Left ventricle myocardium inferior (tissue), 1 donor: ENCODE results near the gene C1orf21. TPM values are rescaled to one million over a fixed set of nuclear protein-coding genes. Genes with fewer than 3 reads are reported as not detected.

Experiments used
- DNase-seq: peaks from one replicate; pipeline ENCODE4 v3.0.0-alpha.2; 2020
- H3K27ac ChIP-seq: fragments of 200-600 bp; replicated peaks from 2 replicates; pipeline ENCODE4 v1.8.0; 2021
- H3K27me3 ChIP-seq: fragments of 200-600 bp; 2 replicates; pipeline ENCODE4 v1.8.0; 2021; ENCODE audit warnings: low read depth
- H3K36me3 ChIP-seq: fragments of 200-600 bp; 2 replicates; pipeline ENCODE4 v1.8.0; 2021
- H3K4me1 ChIP-seq: fragments of 200-600 bp; 2 replicates; pipeline ENCODE4 v1.8.0; 2021
- H3K4me3 ChIP-seq: fragments of 200-600 bp; 2 replicates; pipeline ENCODE4 v1.8.0; 2021; ENCODE audit warnings: mild to moderate bottlenecking, moderate library complexity
- H3K9me3 ChIP-seq: fragments of 200-600 bp; replicated peaks from 2 replicates; pipeline ENCODE4 v1.8.0; 2021
- CTCF ChIP-seq: fragments of 200-600 bp; IDR thresholded peaks from 2 replicates; pipeline ENCODE4 v1.8.0; 2021; ENCODE audit warnings: antibody characterized with exemption, mild to moderate bottlenecking, borderline replicate concordance
- intact Hi-C: fragments of 100-400 bp; cut with micrococcal nuclease; formaldehyde crosslinking; loops from one replicate; pipeline ENCODE4 v1.11.0; 2022
- total RNA-seq: library from RNA; stranded (reverse); fragmentation: NEBNext Ultra II Directional; extraction: Animal tissue kit (Norgen Biotek cat#: 25700); gene quantifications from one replicate; pipeline ENCODE4 v1.2.1, GENCODE V29; 2021
- donor health status: DM: no; HTN: yes; CAD: no; lungs with severe emphysema.

Gene C1orf21
- total RNA-seq, 1 donor from 2014 or later: 79.9 TPM

- Histone ChIP-seq H3K27me3 (no peaks in the 10 kb centered on the region), H3K4me3 (no peak overlapping the region), H3K4me1 (peaks cover 61% of the 10 kb centered on the region), H3K36me3 (no peaks in the 10 kb centered on the region), H3K27ac (peak overlapping the region; percentile 21), H3K9me3 (no peaks in the 10 kb centered on the region)
- intact Hi-C loops: no loop called here
- DNase-seq: peak; percentile 39
- no peak for TF ChIP-seq CTCF
These were observed 245.8 kb downstream of the C1orf21 start for GRCh38 chr1:184632415-184633175.

DNA sequence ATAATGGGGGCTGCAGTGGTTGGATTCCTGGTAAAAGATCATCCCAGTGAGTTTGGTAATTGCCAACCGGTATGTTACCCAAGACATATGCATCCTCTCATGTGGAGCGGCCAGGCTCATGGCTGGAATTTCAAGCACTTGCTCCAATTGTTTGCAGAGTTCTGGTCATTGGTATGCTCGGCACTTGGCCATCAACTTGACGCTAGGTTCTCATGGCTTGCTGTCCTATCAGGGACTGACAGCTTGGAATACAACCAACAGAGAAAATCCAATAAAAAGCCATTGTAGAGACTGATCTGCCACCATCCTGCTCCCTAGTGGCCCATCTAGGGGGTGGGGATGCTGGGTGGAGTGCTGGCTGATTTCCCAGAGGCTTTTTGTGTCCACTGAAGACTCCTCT is 247.0 kb downstream of the C1orf21 start:
- TF ChIP-seq CTCF: no peak
- H3K27ac ChIP-seq: no peak overlapping the region

GRCh38 chr1:184634296-184634695 is 247.5 kb downstream of the C1orf21 start:
- Histone ChIP-seq H3K36me3 (no peaks in the 10 kb centered on the region), H3K4me3 (no peak overlapping the region), H3K9me3 (no peaks in the 10 kb centered on the region), H3K27ac (no peak overlapping the region), H3K4me1 (peaks cover 56% of the 10 kb centered on the region), H3K27me3 (no peaks in the 10 kb centered on the region)
- no peak for DNase-seq
- intact Hi-C loops: no loop called here
- no peak for TF ChIP-seq CTCF

More for the DNA sequence above, 247.0 kb downstream of the C1orf21 start:
- no peak overlapping the region for H3K4me3 ChIP-seq
- no peak for DNase-seq
- H3K36me3 ChIP-seq: no peaks in the 10 kb centered on the region
- peaks cover 60% of the 10 kb centered on the region for H3K4me1 ChIP-seq
- intact Hi-C loops: no loop called here
- H3K27me3 ChIP-seq: no peaks in the 10 kb centered on the region
- no peaks in the 10 kb centered on the region for H3K9me3 ChIP-seq

DNA sequence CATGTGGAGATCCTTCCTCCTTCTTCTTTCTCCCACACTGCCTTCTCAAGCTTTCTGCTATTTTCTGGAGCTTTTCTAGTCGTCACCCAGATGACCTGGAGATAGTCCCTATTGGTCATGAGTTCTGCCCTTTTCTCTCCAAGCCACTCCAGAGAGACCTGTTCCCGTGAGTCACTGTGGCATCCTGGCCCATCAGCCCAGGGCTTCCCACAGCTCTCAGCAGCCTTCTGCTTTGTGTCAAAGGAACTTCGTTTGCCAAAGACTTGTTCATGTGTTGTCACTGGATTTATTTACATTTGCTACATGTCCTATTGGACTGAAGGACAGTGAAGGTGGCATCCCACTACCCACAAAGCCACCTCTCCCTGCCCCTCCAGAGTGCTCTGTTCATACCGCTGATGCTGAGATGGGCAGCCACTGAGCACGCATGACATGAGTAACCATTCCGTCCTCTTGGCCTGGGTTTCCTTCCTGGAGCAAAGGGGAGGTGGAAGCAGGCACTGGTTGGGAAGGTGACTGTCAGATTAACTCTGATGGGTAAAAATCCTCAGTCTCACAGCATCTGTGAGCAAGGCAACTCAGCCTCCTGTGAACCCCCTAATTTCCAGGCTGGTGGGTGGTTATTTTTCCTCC is 248.6 kb downstream of the C1orf21 start:
- H3K27me3 ChIP-seq: no peaks in the 10 kb centered on the region
- intact Hi-C loops: no loop called here
- no peak for DNase-seq
- peak overlapping the region; percentile 42 for H3K27ac ChIP-seq
- no peak for TF ChIP-seq CTCF
- H3K36me3 ChIP-seq: no peaks in the 10 kb centered on the region
- no peaks in the 10 kb centered on the region for H3K9me3 ChIP-seq
- peaks cover 45% of the 10 kb centered on the region for H3K4me1 ChIP-seq
- H3K4me3 ChIP-seq: no peak overlapping the region

DNA sequence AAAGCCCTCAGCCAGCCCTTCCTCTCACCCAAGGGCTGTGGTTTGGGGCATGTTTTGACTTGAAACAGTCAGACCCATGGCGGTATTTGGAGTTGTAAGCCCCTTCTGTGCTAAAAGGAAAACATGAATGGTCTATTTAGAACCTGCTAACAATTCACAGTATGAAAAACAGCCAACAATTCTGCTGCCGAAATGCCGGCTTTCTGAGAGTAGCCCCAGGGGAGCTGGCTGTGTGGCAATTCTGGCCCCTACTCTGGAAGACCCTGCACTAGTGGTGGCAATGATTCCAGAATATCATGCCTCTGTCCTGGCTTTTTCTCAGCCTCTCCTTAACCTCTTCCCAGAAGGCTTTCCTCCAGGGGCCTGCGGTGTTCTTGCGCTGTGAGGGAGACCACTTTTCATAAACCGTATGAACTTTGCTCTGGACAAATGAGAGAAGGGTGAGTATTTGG is 249.2 kb downstream of the C1orf21 start:
- Histone ChIP-seq H3K9me3 (no peaks in the 10 kb centered on the region), H3K27ac (peak overlapping the region; percentile 42), H3K4me3 (no peak overlapping the region), H3K27me3 (no peaks in the 10 kb centered on the region), H3K4me1 (peaks cover 39% of the 10 kb centered on the region), H3K36me3 (no peaks in the 10 kb centered on the region)
- no peak for TF ChIP-seq CTCF
- intact Hi-C loops: no loop called here
- peak; percentile 31 for DNase-seq
